GM18873 (cell line): ENCODE results near the gene CNP.

Experiments
- ATAC-seq: cut with Tn5 transposase; IDR thresholded peaks from one replicate; pipeline ENCODE4 v1.9.1; 2021; ENCODE audit warnings: mild to moderate bottlenecking, moderate library complexity, moderate number of reproducible peaks; ENCODE audit not compliant: unreplicated experiment, low FRiP score

CNP gene

DNA sequence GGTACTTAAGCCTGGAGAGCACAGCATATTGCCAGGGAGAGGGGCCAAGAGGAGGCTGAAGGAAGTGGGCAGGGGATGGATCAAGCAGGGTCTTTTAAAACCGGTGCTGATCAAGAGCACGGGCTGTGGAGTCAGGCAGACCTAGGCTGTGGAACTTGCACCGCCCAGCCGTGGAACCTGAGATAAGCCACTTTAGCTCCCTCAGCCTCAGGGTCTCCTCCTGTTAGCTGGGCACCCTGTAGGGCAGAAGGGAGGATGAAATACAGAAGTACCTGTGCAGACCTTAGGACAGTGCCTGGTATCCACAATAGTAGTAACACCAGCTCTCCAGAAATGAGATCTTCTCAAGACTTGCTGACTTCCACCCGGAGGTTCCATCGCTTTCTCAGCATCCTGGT, 26.9 kb upstream of the CNP start:
- no peak for ATAC-seq

DNA sequence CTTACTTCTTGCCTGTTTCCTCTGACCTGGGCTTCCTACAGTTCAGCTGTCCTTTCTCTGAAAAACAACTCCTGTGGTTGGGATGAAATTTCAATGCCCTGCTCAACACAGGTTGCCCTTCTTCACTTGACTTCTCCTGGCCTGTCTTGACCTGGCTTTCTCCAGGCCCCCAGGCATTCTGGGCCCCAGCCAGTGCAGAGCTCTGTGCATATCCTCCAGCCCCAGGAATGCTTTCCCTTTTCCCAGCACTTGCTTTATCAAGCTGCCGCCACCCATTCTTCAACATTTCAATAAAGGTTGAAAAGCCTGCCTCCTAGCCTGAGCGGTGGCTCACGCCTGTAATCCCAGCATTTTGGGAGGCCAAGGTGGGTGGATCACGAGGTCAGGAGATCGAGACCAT, 25.4 kb upstream of the CNP start:
- no peak for ATAC-seq

DNA sequence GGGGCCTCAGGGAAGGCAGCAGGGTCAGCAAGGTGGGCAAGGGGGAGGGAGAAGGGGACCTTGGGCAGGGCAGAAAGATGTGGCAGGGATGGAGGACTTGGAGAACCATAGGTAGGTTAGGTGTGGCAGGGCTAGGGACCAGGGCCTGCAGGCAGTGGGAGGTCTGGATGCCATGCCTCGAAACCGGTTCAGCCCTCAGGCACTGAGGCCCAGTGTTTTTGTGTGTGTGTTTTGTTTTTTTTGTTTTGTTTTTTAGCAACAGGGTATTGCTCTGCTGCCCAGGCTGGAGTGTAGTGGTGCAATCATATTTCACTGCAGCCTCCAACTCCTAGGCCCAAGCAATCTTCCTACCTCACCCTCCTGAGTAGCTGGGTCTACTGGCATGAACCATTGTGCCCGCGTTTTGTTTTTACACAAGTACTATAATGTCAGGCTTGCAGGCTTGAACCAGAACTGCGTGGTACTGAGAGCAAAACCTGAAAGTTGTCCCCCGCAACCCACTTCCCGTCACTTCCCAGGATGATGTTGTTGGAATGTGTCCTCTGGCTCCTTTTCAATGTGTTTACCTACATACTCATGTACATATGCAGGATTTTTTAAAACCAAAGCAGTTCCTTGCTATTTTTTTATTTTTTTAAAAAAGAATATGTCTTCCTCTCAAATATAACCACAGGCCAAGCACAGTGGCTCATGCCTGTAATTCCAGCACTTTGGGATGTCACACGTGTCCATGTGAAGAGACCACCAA, 23.8 kb upstream of the CNP start:
- ATAC-seq = no peak

DNA sequence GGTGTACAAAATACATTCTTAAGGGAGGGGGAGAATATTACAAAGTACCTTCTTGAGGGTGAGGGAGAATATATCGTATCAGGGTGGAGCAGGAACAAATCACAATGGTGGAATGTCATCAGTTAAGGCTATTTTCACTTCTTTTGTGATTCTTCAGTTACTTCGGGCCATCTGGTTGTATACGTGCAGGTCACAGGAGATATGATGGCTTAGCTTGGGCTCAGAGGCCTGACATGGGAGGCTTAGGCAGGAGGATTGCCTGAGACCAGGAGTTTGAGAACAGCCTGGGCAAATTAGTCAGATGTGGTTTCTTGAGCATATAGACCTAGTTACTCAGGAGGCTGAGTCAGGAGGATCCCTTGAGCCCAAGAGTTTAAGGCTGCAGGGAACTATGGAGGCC, 23.1 kb upstream of the CNP start:
- no peak for ATAC-seq

DNA sequence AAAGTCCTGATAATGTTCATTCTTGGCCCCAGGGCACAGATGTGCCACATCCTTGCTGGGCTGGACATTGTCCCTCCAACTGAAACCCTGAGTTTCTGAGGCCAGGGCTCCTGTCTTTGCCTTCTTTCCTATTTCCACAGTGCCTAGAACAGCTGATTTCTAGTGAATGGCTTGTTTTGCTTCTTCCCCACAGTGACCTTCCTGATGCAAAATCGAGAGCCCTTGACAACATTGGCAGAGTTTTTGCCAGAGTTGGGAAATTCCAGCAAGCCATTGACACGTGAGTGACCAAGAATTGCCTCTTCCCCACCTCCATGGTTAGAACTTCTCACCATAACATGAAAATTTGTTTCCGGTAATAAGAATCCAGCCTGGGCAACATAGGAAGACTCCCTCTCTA, 21.7 kb upstream of the CNP start:
- no peak for ATAC-seq

DNA sequence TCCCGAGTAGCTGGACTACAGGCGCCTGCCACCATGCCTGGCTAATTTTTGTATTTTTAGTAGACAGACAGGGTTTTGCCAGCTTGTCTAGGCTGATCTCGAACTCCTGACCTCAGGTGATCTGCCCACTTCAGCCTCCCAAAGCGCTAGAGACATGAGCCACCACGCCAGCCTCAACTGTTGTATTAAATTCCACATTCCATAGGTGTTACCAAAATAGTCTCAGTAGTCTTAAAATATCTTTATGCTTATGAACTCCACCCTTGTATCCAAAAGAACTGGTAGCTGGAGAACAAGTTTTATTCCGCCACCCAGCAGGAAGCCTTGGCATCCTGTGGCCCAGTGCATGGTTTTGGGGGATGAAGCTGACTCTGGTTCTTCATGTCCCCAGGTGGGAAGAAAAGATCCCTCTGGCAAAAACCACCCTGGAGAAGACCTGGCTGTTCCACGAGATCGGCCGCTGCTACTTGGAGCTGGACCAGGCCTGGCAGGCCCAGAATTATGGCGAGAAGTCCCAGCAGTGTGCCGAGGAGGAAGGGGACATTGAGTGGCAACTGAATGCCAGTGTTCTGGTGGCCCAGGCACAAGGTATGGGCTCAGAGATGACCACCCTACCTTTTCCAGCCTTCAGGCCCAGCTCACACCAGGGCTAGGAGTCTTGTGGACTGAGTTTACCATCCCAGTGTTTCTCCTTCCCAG, 17.7 kb upstream of the CNP start:
- no peak for ATAC-seq

DNA sequence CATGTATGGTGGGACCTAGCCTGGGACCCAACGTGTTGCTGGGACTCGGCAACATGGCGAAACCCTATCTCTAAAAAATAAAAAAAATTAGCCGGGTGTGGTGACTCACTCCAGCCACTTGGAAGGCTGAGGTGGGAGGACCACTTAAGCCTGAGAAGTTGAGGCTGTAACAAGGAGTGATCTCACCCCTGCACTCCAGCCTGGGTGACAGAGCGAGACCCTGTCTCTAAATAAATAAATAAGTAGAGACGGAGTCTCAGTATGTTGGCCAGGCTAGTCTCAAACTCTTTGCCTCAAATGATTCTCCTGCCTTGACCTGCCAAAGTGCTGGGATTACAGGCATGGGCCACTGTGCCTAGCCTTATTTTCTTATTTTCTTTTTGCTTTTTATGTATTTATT, 10.1 kb upstream of the CNP start:
- ATAC-seq = no peak

DNA sequence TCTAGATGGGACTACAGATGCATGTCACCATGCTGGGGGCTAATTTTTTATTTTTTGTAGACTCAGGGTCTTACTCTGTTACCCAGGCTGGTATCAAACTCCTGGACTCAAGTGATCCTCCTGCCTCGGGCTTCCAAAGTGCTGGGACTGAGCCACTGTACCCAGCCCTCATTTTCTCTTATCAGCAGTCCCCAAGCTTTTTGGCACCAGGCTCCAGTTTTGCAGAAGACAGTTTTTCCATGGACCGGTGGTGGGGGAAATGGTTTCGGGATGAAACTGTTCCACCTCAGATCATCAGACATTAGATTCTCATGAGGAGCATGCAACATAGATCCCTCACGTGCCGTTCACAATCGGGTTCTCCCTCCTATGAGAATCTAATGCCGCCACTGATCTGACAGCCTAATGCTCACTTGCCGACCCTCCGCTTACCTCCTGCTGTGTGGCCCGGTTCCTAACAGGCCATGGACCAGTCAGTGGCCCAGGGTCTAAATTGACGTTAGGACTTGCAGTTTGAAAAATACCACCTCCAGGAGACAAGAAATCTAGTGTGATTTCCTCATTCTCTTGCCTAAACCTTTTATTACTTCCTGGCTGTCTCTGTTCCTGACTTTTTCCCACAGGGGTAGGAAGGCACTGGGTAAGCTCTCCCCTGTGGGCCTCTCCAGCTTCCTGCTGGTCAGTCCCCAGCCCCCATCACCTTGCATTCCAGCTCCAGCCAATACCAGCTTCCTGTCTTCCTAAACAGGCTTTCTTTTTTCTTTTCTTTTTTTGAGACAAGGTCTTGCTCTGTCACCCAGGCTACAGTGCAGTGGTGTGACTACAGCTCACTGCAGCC, 9.3 kb upstream of the CNP start:
- no peak for ATAC-seq

DNA sequence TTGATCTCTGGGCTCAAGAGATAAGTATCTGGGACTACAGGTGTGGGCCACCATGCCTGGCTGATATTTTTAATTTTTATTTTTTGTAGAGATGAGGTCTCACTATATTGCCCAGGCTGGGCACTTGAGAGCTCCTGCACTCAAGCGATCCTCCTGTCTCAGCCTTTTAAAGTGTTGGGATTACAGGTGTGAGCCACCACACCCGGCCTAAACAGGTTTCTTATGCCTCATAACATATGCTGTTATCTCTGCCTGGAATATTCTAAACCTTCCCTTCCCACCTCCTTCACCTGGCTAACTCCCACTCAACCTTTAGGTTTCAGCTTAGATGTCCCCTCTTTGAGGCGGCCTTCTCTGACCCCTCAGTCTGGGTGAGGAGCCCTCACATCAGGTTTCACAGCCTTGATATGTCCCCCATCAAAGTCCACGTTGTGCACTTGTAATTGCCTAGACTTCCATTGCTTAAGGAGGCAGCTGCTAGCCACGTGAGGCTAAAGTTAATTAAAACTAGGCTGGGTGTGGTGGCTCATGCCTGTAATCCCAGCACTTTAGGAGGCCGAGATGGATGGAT, 8.6 kb upstream of the CNP start:
- ATAC-seq = no peak

DNA sequence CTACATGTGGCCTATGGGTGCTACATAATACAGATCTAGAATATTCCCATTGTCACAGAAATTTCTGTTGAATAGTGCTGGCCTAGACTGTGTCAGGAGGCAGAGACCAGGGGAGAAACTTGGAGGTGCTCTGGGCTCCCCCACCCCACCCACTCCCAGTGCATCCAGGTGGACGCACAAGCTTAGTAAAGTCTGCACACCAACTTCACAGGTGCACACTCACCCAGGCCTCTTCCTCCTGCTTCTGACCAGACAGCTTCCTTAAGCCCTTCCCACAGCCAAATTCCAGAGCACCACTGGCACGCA, 7.6 kb upstream of the CNP start:
- no peak for ATAC-seq

DNA sequence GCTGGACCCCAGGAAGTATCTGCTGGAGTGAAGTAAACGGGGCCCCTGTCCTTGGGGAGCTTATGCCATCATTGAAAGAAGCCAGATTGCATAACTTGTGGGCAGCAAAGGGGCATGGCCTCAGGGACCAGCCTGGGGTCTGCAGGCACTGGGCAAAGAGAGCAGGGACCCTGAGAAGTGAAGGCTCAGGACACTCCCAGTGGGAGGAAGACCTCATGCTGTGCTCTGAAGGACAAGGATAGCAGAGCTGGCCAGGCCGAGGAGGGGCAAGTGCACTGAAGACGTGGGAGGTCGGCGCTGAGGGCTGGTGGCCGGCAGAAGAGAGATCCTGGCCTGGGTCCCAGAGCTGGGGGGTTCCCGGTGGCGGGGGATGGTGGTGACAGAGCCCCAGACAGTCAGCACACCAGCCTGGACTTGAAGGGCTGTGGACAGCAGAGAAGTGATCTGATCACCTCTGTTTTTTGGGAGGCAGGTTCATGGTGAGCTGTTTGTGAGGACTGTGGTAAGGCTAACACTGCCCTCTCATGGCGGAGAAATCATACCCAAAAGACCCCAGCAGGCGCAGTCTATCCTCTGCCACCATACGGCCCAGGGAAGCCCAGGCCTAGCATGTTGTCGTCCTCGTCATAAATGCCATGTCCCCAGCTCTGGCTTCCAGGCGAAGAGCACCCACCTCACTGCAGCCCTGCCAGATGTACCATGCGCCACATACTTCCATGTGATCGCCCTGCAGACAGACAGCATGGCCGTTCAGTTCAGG, 7.1 kb upstream of the CNP start:
- ATAC-seq = no peak

DNA sequence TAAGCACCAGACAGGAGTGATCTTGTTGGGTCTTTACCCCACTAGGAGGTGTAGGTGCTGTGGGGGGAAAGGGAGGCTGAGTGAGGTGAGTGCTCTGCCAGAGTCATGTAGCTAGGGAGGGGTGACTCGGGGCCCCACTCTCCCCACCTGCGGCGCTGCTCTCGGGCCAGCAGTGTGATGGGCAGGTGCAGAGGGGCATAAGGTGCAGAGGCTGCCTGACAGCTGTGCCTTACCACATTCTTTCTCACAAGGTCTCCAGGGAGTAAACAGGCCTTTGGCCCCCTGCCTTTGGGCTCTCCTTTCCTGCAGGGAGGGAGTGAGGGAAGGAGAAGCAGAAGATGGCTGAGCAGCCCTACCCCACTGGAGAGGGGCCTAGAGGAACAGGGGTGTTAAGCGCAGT, 4.5 kb upstream of the CNP start:
- ATAC-seq = no peak

DNA sequence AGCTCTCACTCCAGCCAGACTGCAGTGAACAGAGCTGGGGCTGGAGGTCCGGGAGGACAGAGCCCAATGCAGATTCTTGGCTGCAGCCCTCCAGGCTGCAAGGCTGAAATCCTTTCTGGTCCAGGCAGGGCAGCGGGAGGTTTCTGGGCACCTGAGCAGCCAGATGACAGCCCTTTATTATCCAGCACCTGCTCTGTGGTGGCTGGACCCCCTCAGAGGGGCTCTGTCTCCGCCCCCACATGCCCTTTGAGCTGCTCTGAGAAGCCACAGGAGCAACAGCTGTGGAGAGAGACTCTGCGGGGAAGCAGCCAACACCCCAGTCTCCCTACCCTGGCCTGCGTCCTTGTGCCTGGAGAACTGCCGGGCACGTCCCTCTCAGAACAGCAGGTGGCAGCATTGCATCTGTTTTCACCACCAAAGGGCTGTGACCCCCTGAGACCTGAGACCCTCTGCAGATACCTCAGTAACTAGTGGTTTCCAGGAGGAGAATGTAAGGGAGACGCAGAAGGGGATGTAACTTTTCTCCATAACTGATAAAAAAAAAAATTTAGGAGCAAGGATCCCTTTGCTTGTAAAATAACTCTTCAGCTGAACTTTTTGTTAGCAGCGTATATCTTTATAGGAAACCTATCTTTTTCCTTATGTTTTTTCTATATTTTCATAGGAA, 3.7 kb upstream of the CNP start:
- ATAC-seq = no peak

DNA sequence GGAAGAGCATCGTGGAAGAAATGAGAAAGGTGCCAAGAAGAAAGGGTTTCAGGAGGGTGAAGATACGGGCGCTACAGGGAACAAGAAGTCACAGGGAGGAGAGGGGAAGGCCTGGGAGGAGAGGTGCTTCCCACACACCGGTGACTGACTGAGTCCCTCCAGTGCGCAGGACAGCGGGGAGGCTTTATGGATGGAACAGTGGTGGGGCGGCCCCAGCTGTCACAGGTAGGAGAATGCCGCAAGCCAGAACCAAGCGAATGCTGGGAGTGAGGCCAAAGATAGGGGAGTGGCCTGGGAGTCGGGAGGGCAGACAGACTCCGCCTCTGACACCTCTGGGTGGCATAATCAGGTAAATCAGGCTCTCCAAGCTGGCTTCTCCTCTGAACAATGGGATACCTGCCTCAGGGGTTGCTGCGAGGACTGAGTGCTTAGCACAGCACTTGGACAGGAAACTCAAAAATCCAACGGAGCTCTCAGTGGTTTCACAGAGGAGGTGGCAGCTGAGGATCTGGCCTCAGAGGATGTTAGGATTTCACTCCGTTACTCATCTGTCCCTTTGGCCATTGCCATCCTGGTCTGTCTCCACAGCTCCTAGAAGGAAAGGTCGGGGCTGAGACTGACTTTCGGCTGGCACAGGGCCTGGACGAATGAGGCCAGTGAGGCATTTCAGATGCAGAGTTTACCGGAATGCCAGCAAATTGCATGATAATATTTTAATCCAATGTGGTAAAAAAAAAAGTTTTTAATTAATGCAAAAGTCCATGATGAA, 717 bp upstream of the CNP start:
- no peak for ATAC-seq

DNA sequence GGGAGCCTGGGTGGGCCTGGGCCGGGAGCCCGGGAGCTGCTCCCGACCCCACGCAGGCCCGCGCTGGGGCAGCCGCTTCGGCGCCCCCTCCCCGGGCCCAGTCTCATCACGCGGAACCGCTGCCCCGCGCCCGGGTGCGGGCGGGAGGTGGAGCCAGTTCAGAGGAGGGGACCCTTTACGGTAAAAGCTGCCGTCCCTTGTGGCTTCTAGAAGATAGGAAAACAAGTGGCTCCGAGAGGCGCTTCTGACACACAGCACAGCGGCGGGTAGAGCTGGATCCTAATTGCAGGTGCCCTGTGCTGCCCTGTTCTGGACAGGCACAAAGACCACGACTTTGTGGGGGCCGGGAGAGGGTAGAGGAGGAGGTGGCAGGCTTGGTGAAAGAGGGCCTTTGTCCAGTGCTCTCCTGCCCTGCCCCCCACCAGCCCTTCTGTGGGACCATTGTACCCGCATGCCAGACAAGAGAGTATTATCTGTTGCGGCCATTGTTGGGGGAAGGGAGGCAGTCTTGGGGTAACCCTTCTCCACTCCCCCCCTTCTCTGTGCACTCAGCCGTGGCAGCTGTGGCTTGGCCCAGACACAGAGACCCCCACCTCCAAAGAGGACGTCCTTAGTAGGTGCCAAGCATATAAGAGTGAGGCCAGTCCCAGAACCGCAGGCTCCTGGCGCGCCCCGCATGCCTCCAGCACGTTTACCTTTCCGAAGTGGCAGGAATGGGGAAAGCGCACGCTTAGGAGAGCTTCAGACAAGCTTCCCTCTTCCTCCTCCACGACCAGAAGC, 736 bp downstream of the CNP start:
- no peak for ATAC-seq

DNA sequence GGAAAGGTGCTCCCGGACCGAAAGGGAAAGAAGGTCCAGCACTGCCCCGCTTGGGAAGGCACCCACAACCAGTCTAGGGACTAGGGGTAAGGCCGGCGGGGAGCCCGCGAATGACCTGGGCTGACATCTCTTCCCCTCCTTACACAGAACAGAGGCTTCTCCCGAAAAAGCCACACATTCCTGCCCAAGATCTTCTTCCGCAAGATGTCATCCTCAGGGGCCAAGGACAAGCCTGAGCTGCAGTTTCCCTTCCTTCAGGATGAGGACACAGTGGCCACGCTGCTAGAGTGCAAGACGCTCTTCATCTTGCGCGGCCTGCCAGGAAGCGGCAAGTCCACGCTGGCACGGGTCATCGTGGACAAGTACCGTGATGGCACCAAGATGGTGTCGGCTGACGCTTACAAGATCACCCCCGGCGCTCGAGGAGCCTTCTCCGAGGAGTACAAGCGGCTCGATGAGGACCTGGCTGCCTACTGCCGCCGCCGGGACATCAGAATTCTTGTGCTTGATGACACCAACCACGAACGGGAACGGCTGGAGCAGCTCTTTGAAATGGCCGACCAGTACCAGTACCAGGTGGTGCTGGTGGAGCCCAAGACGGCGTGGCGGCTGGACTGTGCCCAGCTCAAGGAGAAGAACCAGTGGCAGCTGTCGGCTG, 1.5 kb downstream of the CNP start:
- no peak for ATAC-seq

DNA sequence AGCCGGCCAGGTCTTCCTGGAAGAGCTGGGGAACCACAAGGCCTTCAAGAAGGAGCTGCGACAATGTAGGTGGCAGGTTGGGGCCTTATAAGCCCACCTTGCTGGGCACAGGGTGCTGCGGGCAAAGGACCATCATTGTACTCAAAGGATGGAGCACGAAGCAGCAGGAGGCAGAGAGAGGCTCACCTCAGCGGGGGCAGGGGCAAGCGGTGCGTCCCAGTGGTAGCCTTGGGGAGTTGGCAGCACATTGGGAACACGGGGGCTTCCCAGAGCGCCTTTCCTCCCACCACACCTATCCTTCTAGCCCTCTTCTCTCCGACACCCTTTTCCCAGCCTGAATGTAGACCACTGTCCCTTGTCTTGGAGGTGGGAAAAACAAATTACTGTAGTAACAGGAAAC, 2.1 kb downstream of the CNP start:
- no peak for ATAC-seq

DNA sequence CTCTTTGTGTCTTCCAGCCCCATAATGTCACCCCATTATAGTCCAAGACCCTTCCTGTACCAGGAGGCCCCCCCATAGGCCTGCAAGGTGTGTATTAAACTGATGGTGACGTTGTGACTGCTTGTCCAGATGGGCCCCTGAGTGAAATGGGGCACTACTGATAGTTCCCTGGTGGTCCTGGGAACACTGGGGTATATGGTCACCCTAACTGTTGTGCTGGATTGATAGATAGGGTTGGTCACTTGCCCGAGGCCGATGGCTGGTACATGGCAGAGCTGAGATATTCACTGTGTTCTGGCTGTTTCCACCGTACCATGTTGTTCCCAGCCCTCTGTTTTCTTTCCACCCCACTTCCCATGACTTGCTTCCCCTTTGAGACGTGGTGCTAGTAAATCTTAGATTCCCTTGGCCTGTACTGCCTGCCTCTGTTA, 4.3 kb downstream of the CNP start:
- no peak for ATAC-seq
